ENCODE results near the gene UBL4A. TPM values are rescaled to one million over a fixed set of nuclear protein-coding genes. Genes with fewer than 3 reads are reported as not detected.

Gene UBL4A
- total RNA-seq, 1 experiment from 2014 or later, result 30.4 TPM

GRCh38 chrX:154484255-154485149 lies 1.9 kb downstream of the UBL4A start:
- BruUV-seq (replicated peaks), result no TSS peak
- CTCF ChIA-PET, result no interaction called here
- Histone ChIP-seq H3K36me3 (ENCODE audit: insufficient read depth, low read length, poor library complexity, severe bottlenecking) (peaks cover 11% of the 10 kb centered on the region), H3K27ac (ENCODE audit: low read depth, low read length, poor library complexity, severe bottlenecking) (no peak overlapping the region), H3K4me3 (ENCODE audit: low read depth, low read length, poor library complexity, severe bottlenecking) (no peak overlapping the region), H3K4me1 (ENCODE audit: insufficient read depth, low read length, poor library complexity, severe bottlenecking) (peaks cover 5% of the 10 kb centered on the region), H3K27me3 (replicated peaks; ENCODE audit: insufficient read depth, low read depth, low read length, poor library complexity) (no peaks in the 10 kb centered on the region), H3K9me3 (ENCODE audit: low read depth, low read length, poor library complexity, severe bottlenecking) (no peaks in the 10 kb centered on the region)
- DNase-seq (ENCODE audit: low spot score), result no peak
- POLR2A ChIA-PET (ENCODE audit: low non-redundant PET), result no interaction called here
- no peak for TF ChIP-seq CTCF (conservative IDR thresholded peaks at IDR 0.05; ENCODE audit: low read depth, low read length)
- TF ChIP-seq EZH2 (IDR thresholded peaks at IDR 0.05; ENCODE audit: borderline replicate concordance, low read depth, low read length, poor library complexity, severe bottlenecking), result no peak
- intact Hi-C loops (cut with micrococcal nuclease; ENCODE audit: unreplicated experiment), result no loop called here

- Histone ChIP-seq H3K4me3 (ENCODE audit: low read depth, low read length, poor library complexity, severe bottlenecking) (no peak overlapping the region), H3K27ac (ENCODE audit: low read depth, low read length, poor library complexity, severe bottlenecking) (no peak overlapping the region), H3K36me3 (ENCODE audit: insufficient read depth, low read length, poor library complexity, severe bottlenecking) (peaks cover 11% of the 10 kb centered on the region), H3K9me3 (ENCODE audit: low read depth, low read length, poor library complexity, severe bottlenecking) (no peaks in the 10 kb centered on the region), H3K4me1 (ENCODE audit: insufficient read depth, low read length, poor library complexity, severe bottlenecking) (peaks cover 5% of the 10 kb centered on the region), H3K27me3 (replicated peaks; ENCODE audit: insufficient read depth, low read depth, low read length, poor library complexity) (no peaks in the 10 kb centered on the region)
- BruUV-seq (replicated peaks), result no TSS peak
- ChIA-PET CTCF (no interaction called here), POLR2A (ENCODE audit: low non-redundant PET) (no interaction called here)
- intact Hi-C loops (cut with micrococcal nuclease; ENCODE audit: unreplicated experiment), result no loop called here
- DNase-seq (ENCODE audit: low spot score), result no peak
- TF ChIP-seq EZH2 (IDR thresholded peaks at IDR 0.05; ENCODE audit: borderline replicate concordance, low read depth, low read length, poor library complexity, severe bottlenecking) (no peak), CTCF (conservative IDR thresholded peaks at IDR 0.05; ENCODE audit: low read depth, low read length) (no peak)
Measured at GRCh38 chrX:154483325-154483724, 3.1 kb downstream of the UBL4A start.

GRCh38 chrX:154482786-154483185 lies 3.6 kb downstream of the UBL4A start:
- no TSS peak for BruUV-seq (replicated peaks)
- DNase-seq (ENCODE audit: low spot score), result no peak
- H3K27ac ChIP-seq (ENCODE audit: low read depth, low read length, poor library complexity, severe bottlenecking), result no peak overlapping the region
- H3K4me1 ChIP-seq (ENCODE audit: insufficient read depth, low read length, poor library complexity, severe bottlenecking), result peaks cover 5% of the 10 kb centered on the region
- peaks cover 11% of the 10 kb centered on the region for H3K36me3 ChIP-seq (ENCODE audit: insufficient read depth, low read length, poor library complexity, severe bottlenecking)
- no peaks in the 10 kb centered on the region for H3K27me3 ChIP-seq (replicated peaks; ENCODE audit: insufficient read depth, low read depth, low read length, poor library complexity)
- H3K9me3 ChIP-seq (ENCODE audit: low read depth, low read length, poor library complexity, severe bottlenecking), result no peaks in the 10 kb centered on the region
- ChIA-PET CTCF (no interaction called here), POLR2A (ENCODE audit: low non-redundant PET) (no interaction called here)
- intact Hi-C loops (cut with micrococcal nuclease; ENCODE audit: unreplicated experiment), result no loop called here
- TF ChIP-seq EZH2 (IDR thresholded peaks at IDR 0.05; ENCODE audit: borderline replicate concordance, low read depth, low read length, poor library complexity, severe bottlenecking) (no peak), CTCF (conservative IDR thresholded peaks at IDR 0.05; ENCODE audit: low read depth, low read length) (no peak)
- H3K4me3 ChIP-seq (ENCODE audit: low read depth, low read length, poor library complexity, severe bottlenecking), result no peak overlapping the region

Measured in A673 (cell line).